NCI-H510A (cell line): ENCODE measurements around the gene ISCU.
"Not testable (repeated sequence)": the region's sequence is repeated elsewhere in the genome, so short reads cannot be mapped to it uniquely, and the experiment has no call there.

Experiments
- DNase-seq: peaks from one replicate; lab custom pipeline; 2025; lab: John Stamatoyannopoulos, UW

Gene ISCU

DNA sequence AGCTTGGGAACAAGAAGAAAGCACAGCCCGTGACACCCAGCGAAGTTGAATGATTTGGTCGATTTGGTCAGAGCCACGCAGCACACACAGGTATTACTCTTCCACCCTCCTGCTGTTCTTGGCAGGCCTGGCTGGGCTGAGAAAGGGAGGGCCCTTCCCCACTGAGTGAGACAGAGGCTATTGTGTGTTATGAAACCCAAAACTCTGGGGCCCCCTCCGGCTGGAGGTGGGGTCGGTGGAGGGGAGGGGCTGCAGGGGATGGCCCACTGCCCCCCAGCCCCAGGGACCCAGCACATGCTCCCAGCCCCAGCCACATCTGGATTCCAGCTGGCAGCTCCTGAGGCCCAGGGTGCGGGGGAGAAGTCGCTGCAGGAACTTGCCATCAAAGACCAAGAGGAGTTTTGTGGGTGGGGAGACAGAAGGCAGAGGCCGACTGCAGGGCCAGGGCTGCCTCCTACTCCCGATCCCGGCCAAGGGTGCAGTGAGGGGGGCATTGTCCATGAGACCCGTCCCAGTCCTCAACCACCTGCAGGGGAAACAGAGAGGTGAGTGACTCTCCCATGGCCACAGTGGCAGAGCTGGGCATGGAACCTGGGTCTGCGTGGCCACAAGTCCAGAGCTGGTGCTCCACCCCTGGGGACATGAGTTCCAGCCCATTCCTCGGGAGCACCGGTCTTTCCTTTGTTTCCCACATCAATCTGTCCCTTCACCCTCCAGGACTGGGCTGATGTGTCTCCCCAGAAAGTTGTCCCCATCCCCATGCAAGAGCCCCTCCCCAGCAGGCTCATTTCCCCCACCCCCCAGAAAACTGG, 26.8 kb downstream of the ISCU start:
- no peak for DNase-seq

GRCh38 chr12:108589840-108590229, 27.4 kb downstream of the ISCU start:
- DNase-seq = no peak

DNA sequence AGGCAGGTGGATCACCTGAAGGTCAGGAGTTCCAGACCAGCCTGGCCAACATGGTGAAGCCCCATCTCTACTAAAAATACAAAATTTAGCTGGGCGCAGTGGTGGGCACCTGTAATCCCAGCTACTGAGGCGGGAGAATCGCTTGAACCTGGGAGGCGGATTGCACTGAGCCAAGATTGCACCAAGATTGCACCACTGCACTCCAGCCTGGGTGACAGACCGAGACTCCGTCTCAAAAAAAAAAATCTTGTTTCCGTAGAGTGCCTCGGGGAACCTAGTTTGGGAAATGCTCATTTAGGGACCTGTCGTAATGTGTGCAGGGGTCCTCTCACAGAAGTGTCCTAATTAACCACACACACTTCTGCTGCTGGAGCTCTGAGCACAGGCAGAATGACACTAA, 28.1 kb downstream of the ISCU start:
- not testable (repeated sequence) for DNase-seq

DNA sequence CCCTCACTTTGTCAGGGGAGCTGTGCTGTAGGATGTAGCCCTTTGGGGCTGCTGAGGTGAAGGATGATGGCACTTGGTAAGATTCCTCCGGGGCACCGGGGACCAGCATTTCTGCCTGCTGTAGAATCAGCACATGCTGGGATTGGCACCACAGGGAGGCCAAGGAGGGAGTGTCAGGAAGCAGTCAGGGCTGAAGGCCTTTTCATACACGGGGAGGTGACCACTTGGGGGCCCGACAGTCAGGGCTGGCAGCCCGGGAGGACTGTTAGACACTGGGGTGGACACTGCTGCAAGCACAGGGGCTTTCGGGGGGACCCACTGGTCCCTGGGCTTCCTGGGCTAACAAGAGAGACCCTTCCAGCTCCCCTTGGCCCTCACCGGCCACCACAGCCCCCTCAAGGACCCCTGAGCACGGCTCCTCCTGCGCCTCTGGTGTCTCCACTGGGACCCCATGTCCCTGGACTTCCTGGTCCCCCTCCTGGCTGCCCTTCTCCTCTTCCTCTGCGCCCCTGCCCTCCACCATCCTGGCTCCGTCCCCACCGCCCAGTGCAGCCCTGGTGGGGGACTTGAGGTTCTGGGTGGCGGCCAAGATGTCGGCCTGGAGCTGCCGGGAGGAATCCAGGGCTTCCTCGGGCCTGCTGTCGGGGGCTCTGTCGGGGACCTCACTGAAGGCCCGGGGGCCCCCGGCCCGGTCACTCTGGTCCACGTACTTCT, 29.0 kb downstream of the ISCU start:
- DNase-seq = no peak

DNA sequence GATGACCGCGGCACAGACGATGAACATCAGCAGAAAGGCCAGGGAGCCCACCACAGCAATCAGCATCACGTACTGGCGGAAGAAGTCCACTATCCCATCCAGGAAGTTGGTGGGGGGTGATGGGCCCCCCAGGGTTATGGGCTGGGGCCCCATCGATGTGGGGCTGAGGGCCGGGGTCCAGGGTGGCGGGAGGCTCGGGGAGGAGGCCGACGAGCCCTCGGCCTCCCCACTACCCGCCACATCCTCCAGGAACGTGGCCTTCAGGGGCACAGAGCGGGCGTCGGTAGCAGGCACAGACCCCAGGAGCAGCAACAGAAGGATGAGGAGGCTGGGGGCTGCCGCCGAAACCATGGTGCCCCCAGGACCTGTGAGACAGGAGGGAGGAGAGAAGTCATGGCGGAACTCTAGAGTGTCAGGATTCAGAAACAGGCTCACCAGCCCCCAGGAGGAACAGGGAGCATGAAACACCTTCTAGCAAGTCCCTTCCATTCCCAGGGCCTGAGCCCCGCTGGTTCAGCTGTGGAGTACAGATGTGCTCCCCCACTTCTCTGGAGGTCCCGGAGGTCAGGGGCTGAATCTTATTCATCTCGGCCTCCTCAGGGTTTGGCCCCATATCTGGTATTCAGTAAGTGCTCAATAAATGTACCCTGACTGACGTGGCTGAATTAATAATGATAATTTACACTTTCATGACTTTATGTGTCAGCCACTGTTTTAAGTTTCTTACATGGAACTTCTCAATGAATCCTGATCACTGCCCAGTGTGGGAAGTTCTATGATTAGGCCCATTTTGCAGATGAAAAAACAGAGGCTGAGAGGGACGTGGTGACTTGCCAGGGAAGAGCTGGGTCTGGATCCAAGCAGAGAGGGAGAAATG, 29.9 kb downstream of the ISCU start:
- DNase-seq = no peak

DNA sequence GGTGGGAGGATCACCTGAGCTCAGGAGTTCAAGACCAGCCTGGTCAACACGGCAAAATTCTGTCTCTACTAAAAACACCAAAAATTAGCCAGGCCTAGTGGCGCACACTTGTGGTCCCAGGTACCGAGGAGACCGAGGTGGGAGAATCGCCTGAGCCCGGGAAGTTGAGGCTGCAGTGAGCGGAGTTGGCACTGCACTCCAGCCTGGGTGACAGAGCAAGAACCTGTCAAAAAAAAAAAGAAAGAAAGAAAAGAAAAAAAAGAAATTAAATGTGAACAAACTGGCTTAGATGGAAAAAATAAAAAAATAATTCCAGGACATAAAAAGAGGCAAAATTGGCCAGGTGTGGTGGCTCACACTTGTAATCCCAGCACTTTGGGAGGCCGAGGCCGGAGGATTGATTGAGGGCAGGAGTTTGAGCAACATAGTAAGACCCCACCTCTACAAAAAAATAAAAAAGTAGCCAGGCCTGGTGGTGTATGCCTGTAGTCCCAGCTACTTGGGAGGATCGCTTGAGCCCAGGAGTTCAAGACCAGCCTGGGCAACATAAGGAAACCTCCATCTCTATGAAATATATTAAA, 32.0 kb downstream of the ISCU start:
- no peak for DNase-seq

GRCh38 chr12:108594960-108595710, 32.7 kb downstream of the ISCU start:
- no peak for DNase-seq

DNA sequence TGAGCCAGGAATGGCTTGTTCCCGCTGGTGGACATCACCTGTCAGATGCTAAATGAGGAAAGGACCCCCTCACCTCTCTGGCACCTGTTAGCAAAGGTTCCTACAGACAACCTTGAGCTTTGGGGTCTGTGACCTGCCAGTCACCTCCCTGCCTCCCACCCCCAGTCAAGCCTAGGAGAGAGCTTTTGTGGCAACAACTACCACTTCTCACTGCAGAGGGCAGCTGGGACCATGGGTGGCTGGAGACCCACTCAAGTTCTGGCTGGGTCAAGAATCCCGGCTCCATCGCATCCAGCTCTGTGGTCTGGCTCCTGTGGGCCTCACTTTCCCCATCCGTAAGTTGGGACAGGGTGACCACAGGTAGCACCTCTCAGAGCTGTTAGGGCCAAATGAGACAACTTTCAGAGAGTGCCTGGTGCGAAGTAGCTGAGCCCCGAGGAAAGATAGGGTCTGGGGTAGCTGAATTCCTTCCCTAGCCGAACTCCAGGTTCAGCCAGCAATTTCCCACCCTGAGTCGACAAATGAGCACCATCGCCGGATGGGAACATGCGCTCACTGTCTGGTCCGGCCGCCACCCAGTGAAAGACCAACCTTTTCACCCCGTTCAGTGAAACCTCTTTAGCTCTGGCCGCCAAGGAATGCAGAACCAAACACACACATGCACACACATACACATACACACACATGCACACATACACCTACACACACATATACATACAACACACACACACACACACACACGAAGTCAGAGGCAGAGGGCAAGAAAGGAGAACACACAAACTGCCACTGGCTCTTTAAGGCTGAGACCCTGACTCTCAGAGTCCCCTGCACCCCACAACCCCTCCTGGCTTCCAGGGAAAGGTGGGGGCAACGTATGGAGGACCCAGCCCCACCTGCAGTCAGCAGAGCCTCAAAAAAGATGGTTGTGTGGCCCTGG, 33.6 kb downstream of the ISCU start:
- no peak for DNase-seq

- no peak for DNase-seq
Measured at GRCh38 chr12:108596854-108597558, 34.6 kb downstream of the ISCU start.

DNA sequence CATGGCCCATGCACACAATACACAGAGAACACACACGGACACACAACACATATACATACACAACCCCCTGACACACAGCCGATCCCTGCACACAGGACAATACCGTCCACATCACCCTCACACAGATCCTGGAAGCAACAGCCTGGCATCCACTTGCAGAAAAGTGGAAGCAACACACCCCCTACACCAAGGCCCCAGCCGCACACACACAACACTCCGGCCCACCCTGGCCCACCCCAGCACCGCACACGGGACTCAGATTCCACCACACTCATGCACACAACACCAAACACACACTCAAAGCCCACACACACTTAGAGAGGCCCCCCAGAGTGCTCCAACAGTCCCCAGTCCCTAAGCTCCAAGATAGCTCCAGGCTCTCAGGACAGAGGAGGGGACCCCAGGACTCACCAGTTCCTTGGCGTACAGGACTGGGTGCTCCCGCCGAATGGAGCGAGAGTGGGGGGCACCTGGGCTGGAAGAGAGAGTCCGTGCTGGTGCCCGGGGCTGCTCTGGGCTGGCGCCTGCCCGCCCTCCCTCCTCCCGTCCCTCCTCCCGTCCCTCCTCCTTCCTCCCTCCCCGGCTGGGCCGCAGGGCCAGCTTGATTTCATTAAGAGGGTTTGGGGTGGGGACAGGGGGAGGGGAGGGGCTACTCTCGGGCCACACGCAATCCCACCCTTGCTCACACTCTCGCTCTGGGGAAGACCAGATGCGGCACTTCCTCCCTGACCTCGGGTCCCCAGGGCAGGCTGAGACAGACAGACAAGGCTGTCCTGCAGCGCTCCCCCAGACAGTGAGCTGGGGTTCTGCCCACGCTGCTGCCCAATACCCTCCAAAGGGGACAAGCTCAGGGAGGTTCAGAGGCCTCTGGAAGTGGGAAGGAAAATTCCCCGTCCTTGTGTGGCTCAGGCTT, 35.4 kb downstream of the ISCU start, which contains the start of gene TMEM119:
Gene TMEM119 (minus strand): TSS at position 526 of the 913 bp plus-strand sequence. CDS start 5,701 bp downstream, outside the sequence.
- no peak for DNase-seq

GRCh38 chr12:108598553-108599250, 36.3 kb downstream of the ISCU start:
- no peak for DNase-seq

DNA sequence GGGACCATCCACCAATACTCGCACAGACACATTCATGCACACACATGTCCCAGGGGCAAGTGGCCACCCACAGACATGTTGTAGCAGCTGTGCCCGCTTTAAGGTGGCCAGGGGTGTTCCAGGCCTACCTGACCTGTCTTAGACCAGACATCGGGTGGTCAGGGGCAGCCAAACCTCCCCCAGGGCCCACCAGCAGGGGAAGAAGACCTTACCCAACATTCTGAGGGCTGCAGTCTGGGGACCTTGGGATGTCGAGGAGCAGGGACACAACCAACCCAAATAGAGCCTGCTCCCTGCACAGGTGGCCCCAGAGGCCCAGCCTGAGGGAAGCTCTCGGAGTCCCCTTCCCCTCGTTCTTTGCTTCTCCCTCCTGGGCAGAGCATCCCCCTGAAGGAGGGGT, 37.1 kb downstream of the ISCU start:
- DNase-seq = no peak

- no peak for DNase-seq
Measured at GRCh38 chr12:108599948-108600701, 37.7 kb downstream of the ISCU start.

DNA sequence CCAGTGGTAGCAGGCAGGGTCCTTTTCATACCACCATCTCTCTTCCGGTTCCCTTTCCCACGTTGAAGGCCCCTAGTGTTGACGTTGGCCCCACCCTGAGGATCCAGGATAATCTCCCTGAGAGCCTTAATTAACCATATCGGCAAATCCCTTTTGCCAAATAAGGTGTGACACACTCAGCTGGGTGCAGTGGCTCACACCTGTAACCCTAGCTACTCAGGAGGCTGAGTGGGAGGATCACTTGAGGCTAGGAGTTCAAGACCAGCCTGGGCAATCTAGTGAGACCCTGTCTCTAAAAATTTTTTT, 38.3 kb downstream of the ISCU start:
- DNase-seq = no peak

DNA sequence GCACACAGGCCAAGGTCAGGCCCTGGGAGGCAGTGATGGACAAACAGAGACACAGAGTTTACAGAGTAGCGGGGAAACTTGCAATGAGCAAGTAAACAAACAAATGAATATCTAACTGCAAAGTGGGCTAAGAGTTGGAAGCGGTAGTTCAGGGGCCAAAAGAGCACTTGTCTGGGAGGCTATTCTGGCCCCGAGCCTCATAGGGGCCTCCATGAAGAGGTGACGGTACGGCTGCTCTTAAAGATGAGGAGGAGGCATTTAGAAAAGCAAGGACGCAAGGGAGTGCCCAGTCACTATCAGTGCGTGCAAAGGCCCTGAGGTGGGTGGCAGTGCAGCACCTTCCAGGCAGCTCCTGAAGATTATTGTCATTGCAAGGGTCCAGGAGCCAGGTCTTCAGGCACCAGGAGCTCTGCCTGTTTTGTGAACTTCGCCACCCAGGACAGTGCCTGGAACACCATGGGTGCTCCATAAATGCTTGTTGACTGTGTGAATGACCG, 39.9 kb downstream of the ISCU start:
- no peak for DNase-seq

- no peak for DNase-seq
Measured at GRCh38 chr12:108602976-108603704, 40.7 kb downstream of the ISCU start.
